Glomerular visceral epithelial cell (primary cell): ENCODE measurements around the gene DNAJC15.

ENCODE experiments used
- DNase-seq: peaks from one replicate; pipeline ENCODE4 v3.0.0-alpha.2; 2016; ENCODE audit errors: extremely low spot score

DNAJC15 gene

GRCh38 chr13:43126420-43126819 lies 103.0 kb downstream of the DNAJC15 start:
- DNase-seq, result no peak

GRCh38 chr13:43127103-43127798 lies 103.9 kb downstream of the DNAJC15 start:
- no peak for DNase-seq

- DNase-seq, result no peak
Measured at GRCh38 chr13:43127827-43128226, 104.4 kb downstream of the DNAJC15 start.

- no peak for DNase-seq
Measured at GRCh38 chr13:43128504-43128961, 105.1 kb downstream of the DNAJC15 start.

- DNase-seq, result no peak
Measured at GRCh38 chr13:43129066-43129465, 105.7 kb downstream of the DNAJC15 start.

- DNase-seq, result no peak
Measured at GRCh38 chr13:43129511-43130110, 106.2 kb downstream of the DNAJC15 start.

- peak; percentile 30 for DNase-seq
Measured at GRCh38 chr13:43132257-43132656, 108.9 kb downstream of the DNAJC15 start.

GRCh38 chr13:43132911-43133310 lies 109.5 kb downstream of the DNAJC15 start:
- no peak for DNase-seq

GRCh38 chr13:43133792-43134191 lies 110.4 kb downstream of the DNAJC15 start:
- DNase-seq, result no peak

- no peak for DNase-seq
Measured at GRCh38 chr13:43134868-43135267, 111.5 kb downstream of the DNAJC15 start.

- no peak for DNase-seq
Measured at GRCh38 chr13:43135516-43135915, 112.1 kb downstream of the DNAJC15 start.

GRCh38 chr13:43136920-43137575 lies 113.7 kb downstream of the DNAJC15 start:
- DNase-seq, result no peak

GRCh38 chr13:43139211-43139610 lies 115.8 kb downstream of the DNAJC15 start:
- DNase-seq, result no peak

GRCh38 chr13:43139921-43140320 lies 116.5 kb downstream of the DNAJC15 start:
- DNase-seq, result no peak

- DNase-seq, result no peak
Measured at GRCh38 chr13:43140985-43141384, 117.6 kb downstream of the DNAJC15 start.

GRCh38 chr13:43141685-43142084 lies 118.3 kb downstream of the DNAJC15 start:
- DNase-seq, result no peak

GRCh38 chr13:43143591-43143990 lies 120.2 kb downstream of the DNAJC15 start:
- no peak for DNase-seq

GRCh38 chr13:43145534-43146196 lies 122.3 kb downstream of the DNAJC15 start:
- DNase-seq, result no peak

- DNase-seq, result no peak
Measured at GRCh38 chr13:43146400-43146799, 123.0 kb downstream of the DNAJC15 start.

- no peak for DNase-seq
Measured at GRCh38 chr13:43150369-43151207, 127.2 kb downstream of the DNAJC15 start.

GRCh38 chr13:43153436-43154090 lies 130.2 kb downstream of the DNAJC15 start:
- DNase-seq, result peak; percentile 81
